ENCODE data around the gene SLC17A1.

SLC17A1 gene, protein sequence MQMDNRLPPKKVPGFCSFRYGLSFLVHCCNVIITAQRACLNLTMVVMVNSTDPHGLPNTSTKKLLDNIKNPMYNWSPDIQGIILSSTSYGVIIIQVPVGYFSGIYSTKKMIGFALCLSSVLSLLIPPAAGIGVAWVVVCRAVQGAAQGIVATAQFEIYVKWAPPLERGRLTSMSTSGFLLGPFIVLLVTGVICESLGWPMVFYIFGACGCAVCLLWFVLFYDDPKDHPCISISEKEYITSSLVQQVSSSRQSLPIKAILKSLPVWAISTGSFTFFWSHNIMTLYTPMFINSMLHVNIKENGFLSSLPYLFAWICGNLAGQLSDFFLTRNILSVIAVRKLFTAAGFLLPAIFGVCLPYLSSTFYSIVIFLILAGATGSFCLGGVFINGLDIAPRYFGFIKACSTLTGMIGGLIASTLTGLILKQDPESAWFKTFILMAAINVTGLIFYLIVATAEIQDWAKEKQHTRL

GRCh38 chr6:25831532-25832306, at the start of gene SLC17A1:
Gene SLC17A1 (minus strand): TSS chr6:25832052. CDS start chr6:25830557, 1,495 bp downstream.
- DNase-seq = no peak

DNA sequence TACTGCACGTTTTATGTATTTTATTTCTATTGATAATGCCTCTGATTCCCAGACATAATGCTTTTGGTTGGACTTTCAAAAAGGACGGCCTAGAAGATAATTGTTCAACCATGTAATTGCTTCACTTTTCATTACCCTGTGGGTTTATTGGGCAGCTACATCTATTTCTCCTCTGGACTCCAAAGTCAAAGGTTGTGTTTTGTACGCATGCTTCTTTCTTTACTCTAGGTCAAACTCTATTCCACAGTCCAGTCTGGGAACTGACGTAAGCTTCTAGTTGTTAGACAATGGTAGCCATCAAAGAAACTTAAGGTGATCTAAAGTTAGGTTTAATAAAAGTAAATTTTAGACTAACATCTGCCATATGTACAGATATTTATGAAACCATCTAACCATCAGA, 48.7 kb upstream of the SLC17A1 start:
- no peak for DNase-seq

DNA sequence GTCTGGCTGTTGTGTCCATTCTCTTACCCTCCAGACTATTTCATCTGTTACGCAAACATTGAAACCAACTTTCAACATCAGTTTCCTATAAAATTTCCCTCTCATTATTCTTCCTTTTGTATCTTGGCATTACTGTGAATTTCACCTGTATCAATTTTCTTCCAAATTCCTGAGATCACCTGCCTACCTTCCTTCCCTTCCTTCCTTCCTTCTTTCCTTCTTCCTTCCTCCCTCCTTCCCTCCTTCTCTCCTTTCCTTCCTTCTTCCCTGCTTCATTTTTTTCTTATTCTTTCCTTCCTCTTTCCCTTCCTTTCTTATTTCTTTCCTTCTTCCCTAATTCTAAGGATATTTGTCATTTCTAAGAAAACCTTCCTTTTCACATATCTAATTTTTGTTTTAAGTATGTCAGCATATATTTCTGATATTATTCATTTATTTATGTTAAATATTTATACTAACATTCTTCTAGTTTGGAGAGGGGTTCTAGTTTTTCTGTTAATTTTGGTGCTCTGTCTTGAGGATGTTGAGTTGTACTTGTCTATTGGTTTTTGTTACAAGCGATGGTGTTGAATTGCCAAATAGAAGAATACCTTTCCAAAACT, 47.0 kb upstream of the SLC17A1 start:
- DNase-seq = no peak

DNA sequence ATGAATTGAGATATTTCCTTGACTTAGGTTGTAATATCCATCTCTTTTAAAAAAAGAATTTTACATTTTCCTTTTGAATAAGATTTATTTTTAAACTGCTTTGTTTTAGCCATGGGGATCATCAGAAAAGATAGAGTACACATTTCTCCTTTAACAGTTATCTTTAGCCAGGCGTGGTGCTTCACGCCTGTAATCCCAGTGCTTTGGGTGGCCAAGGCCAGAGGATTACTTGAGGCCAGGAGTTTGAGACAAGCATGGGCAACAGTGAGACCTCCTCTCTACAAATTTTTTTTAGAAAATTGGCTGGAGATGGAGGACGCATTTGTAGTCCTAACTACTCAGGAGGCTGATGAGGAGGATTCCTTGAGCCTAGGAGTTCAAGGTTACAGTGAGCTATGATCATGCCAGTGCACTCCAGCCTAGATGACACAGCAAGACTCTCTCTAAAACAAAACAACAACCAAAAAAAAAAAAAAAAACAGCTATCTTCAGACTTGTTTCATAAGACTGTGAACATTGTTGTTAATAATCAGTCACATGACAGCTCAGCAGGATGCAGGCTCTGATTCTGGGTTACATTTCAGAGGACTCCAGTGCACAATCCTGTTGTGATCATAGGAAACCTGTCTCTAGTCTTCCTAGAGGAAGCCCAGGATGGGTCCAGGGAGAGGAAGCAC, 44.2 kb upstream of the SLC17A1 start:
- DNase-seq = no peak

DNA sequence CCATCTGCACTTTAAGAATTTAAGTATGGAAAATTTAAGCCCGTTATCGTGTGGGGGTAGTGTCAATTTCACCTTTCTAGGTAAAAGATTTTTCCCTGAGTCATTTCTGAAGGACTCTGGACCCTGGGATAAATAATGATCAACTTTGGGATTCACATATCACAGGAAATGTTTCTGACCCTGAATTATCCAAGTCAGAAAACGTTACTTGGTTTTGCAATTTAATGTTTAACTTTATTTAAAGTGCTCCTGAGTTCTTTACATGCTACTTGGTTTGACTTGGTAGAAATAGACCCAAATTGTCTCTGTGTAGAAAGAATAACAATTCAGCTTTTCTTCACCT, 43.7 kb upstream of the SLC17A1 start:
- DNase-seq = no peak

DNA sequence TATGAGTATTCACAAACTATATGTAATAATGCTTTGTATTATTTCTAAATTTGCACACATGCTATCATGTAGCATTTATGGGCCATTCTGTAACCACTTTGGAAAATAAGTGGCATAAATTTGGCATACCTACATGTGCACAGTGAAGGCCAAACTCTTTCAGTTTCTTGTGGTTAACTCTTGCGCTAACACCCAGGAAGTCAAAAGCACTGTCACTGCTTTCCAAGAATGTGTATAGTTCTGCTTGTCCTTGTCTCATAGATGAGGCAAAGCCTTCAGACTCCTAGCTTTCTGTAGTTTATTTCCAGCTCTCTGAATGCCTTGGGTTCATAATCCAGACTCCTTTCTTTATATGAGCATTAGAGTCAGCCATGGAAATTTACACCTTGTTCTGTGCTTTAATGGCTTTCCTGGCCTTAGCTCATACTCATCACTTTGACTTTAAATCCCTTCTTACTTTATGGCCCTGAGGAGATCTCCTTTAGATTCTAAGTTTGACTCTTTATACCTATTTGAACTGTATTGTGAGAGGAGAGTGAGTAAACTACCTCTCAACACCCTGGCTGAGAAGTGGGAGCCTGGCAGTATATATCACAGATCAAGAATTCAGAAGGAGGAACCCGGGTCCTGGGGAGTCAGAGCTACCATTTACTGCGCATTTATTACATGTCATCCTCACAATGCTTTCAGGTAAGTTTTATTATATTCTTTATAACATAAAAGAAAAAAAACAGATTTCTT, 43.1 kb upstream of the SLC17A1 start:
- DNase-seq = no peak

- no peak for DNase-seq
Observed at GRCh38 chr6:25874118-25874517, 42.3 kb upstream of the SLC17A1 start, which contains the start of gene SLC17A3. Gene SLC17A3 (minus strand): TSS chr6:25874243. CDS start chr6:25868387, 5,856 bp downstream.

- DNase-seq = no peak
Observed at GRCh38 chr6:25872814-25873213, 41.0 kb upstream of the SLC17A1 start.

DNA sequence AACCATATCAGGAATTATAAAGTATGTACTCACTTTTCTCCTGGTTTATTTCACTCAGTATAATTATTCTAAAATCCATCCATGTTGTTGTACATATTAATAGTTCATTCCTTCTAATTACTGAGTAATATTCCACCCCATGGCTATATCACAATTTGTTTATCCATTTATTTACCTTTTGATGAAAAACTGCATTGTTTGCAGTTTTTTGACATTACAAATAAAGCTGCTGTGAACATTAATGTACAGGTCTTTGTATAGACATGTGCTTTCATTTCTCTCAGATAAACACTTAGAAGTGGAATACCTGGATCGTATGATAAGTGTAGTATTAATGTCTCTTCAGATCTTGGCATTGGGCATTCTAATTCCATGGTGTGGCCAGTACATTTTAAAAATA, 38.0 kb upstream of the SLC17A1 start:
- DNase-seq = no peak

GRCh38 chr6:25868436-25869183, 36.8 kb upstream of the SLC17A1 start:
- DNase-seq = no peak

- DNase-seq = no peak
Observed at GRCh38 chr6:25866011-25866410, 34.2 kb upstream of the SLC17A1 start.

- no peak for DNase-seq
Observed at GRCh38 chr6:25863360-25863759, 31.5 kb upstream of the SLC17A1 start.

DNA sequence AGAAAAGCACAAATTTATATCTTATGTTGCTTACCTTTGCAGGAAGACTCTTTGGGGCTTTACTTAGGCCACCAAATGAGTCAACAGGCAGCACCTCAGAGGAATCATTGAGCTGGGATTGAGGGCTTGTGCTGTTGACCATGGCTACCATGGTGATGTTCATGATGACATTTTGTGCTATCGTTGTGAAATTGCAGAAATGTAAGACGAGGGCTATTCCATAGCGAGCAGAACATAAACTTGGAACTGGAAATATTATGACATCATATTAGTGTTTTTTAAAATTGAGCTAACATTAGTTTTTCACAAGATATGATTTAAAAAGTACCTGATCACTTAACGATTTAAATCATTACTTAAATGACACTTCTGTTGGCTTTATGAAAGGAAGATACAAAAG, 30.3 kb upstream of the SLC17A1 start:
- DNase-seq = no peak

DNA sequence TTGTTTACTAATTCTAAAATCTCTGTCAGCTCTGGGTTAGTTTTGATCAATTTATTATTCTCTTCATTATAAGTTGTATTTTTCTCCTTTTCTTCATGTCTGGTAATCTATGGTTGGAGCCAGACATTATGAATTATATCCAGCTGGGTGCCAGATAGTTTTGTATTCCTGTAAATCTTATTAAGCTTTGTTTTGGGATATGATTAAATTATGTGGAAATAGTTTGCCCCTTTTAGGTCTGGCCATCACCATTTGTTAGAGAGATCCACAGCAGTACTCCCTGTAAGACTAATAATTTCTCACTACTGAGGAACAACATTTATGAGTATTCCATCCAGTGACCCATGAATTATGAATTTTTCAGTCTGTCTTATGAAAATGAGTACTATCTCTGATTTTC, 20.9 kb upstream of the SLC17A1 start:
- no peak for DNase-seq

- DNase-seq = no peak
Observed at GRCh38 chr6:25851961-25852360, 20.1 kb upstream of the SLC17A1 start.

DNA sequence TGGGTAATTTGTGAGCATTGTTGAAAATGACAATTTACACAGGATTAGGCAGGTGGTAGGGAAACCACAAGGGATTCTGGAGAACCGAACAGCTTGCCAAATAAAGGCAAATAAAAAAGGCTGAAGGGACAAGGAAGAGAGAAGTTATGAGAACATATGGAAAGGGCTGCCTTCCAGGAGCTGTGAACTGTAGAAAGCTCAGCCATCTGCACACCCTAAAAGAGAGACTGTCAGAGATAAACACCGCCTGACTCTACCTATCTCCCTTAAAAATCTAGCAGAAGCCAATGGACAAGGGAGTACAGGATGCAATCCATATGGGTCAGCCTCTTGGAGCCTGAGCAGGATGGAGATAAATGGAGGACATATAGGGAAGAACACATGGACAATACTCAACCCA, 12.7 kb upstream of the SLC17A1 start:
- no peak for DNase-seq

DNA sequence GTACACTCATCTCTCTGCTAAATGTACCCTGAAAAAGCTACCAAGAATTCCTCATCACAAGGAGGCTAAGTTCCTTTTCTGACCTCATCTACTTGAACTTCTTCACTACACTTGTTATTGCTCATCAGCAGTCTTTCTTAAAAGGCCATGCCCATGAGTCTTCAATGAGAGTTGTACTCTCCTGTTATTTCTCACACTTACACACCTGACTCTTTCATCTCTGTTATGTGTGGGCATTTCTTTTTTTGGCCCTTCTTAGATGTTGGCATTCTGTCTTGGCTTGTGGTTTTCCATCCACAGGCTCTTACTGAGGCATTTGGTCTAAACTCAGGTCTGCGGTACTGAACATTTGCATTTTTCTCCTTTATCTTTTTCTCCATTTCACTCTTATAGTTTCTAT, 10.7 kb upstream of the SLC17A1 start:
- DNase-seq = peak; percentile 13

GRCh38 chr6:25835442-25836283, 3.8 kb upstream of the SLC17A1 start:
- DNase-seq = no peak

GRCh38 chr6:25834950-25835349, 3.1 kb upstream of the SLC17A1 start:
- no peak for DNase-seq

DNA sequence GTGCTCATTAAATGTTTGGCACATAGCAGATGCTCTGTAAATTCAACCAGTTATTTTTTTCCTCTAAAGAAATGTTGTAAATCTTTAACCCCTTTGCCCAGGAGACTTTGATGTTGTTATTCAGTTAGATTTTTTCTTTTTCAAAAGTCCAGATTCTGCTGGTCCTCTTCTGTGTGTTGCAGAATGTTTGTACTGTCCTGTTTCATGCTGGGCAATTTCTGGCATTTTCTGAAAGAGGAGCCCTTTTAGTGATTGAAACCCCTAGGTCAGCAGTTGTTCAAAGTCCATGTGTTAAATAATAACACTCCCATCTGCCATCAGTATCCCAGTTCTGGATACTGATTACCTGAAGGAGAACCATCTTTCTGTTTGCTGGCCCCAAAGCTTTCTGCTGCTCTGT, 1.3 kb upstream of the SLC17A1 start:
- DNase-seq = no peak

GRCh38 chr6:25832670-25833069, 818 bp upstream of the SLC17A1 start:
- no peak for DNase-seq

Measured in stimulated activated CD4-positive, alpha-beta T cell treated with anti-CD3 and anti-CD28 coated beads, Interleukin-1b, Interleukin-23, amount 100 ng/mL, for 48 hours (primary cell).